ENCODE measurements around the gene USP10. TPM values are rescaled to one million over a fixed set of nuclear protein-coding genes. Genes with fewer than 3 reads are reported as not detected.

Gene USP10
- total RNA-seq, 1 experiment from 2014 or later: 50.4 TPM

- H3K9me2 ChIP-seq (replicated peaks; ENCODE audit: low read length): no peaks in the 10 kb centered on the region
- POLR2A ChIA-PET (ENCODE audit: unreplicated experiment): no interaction called here
- H3K36me3 ChIP-seq (ENCODE audit: low read depth, low read length): no peaks in the 10 kb centered on the region
- H3K27me3 ChIP-seq (ENCODE audit: low read length): no peaks in the 10 kb centered on the region
- no peak overlapping the region for H3K4me2 ChIP-seq (ENCODE audit: low read length)
- BruUV-seq (replicated peaks): no TSS peak
- no peak overlapping the region for H3K27ac ChIP-seq (ENCODE audit: low read length)
- TF ChIP-seq EZH2 (IDR thresholded peaks at IDR 0.05; ENCODE audit: low read length, unreplicated experiment): no peak
- TF ChIP-seq CTCF (conservative IDR thresholded peaks at IDR 0.05; ENCODE audit: low read depth, low read length): no peak
- TF ChIP-seq EZH2phosphoT487 (IDR thresholded peaks at IDR 0.05; ENCODE audit: borderline replicate concordance, low read length): no peak
- no peaks in the 10 kb centered on the region for H4K20me1 ChIP-seq (ENCODE audit: low read length)
- no peak for DNase-seq
- no peak overlapping the region for H2AFZ ChIP-seq (ENCODE audit: low read length)
- no peak overlapping the region for H3K4me3 ChIP-seq (ENCODE audit: low read length)
- intact Hi-C loops (cut with micrococcal nuclease): no loop called here
- H3K79me2 ChIP-seq (ENCODE audit: low read length): no peaks in the 10 kb centered on the region
- no peaks in the 10 kb centered on the region for H3K9me3 ChIP-seq (ENCODE audit: low read length)
- H3K4me1 ChIP-seq (ENCODE audit: insufficient read depth, low read length): peaks cover 22% of the 10 kb centered on the region
- H3F3A ChIP-seq (ENCODE audit: low read length, unreplicated experiment): no peaks in the 10 kb centered on the region
- H3K9ac ChIP-seq (ENCODE audit: low read length): no peak overlapping the region
- ATAC-seq: no peak
- CTCF ChIA-PET: no interaction called here
These were observed 123.7 kb downstream of the USP10 start for GRCh38 chr16:84823484-84823883.

GRCh38 chr16:84823926-84824325, 124.1 kb downstream of the USP10 start:
- intact Hi-C loops (cut with micrococcal nuclease): no loop called here
- Histone ChIP-seq H3K4me3 (ENCODE audit: low read length) (no peak overlapping the region), H3K4me1 (ENCODE audit: insufficient read depth, low read length) (peaks cover 25% of the 10 kb centered on the region), H3K9me3 (ENCODE audit: low read length) (no peaks in the 10 kb centered on the region), H3K9me2 (replicated peaks; ENCODE audit: low read length) (no peaks in the 10 kb centered on the region), H3K4me2 (ENCODE audit: low read length) (no peak overlapping the region), H3K79me2 (ENCODE audit: low read length) (no peaks in the 10 kb centered on the region), H3K36me3 (ENCODE audit: low read depth, low read length) (no peaks in the 10 kb centered on the region), H3F3A (ENCODE audit: low read length, unreplicated experiment) (no peaks in the 10 kb centered on the region), H3K27ac (ENCODE audit: low read length) (no peak overlapping the region), H4K20me1 (ENCODE audit: low read length) (no peaks in the 10 kb centered on the region), H2AFZ (ENCODE audit: low read length) (no peak overlapping the region), H3K9ac (ENCODE audit: low read length) (no peak overlapping the region), H3K27me3 (ENCODE audit: low read length) (no peaks in the 10 kb centered on the region)
- ChIA-PET POLR2A (ENCODE audit: unreplicated experiment) (no interaction called here), CTCF (no interaction called here)
- no peak for DNase-seq
- BruUV-seq (replicated peaks): no TSS peak
- ATAC-seq: no peak
- no peak for TF ChIP-seq EZH2 (IDR thresholded peaks at IDR 0.05; ENCODE audit: low read length, unreplicated experiment)
- TF ChIP-seq CTCF (conservative IDR thresholded peaks at IDR 0.05; ENCODE audit: low read depth, low read length): no peak

GRCh38 chr16:84825896-84826557, 126.2 kb downstream of the USP10 start:
- Histone ChIP-seq H3K36me3 (ENCODE audit: low read depth, low read length) (no peaks in the 10 kb centered on the region), H4K20me1 (ENCODE audit: low read length) (no peaks in the 10 kb centered on the region), H3K4me2 (ENCODE audit: low read length) (no peak overlapping the region), H3K9me2 (replicated peaks; ENCODE audit: low read length) (no peaks in the 10 kb centered on the region), H3K27me3 (ENCODE audit: low read length) (no peaks in the 10 kb centered on the region), H3K79me2 (ENCODE audit: low read length) (no peaks in the 10 kb centered on the region), H3K9ac (ENCODE audit: low read length) (no peak overlapping the region), H3K4me1 (ENCODE audit: insufficient read depth, low read length) (peaks cover 19% of the 10 kb centered on the region), H2AFZ (ENCODE audit: low read length) (no peak overlapping the region), H3K4me3 (ENCODE audit: low read length) (no peak overlapping the region), H3K27ac (ENCODE audit: low read length) (no peak overlapping the region), H3K9me3 (ENCODE audit: low read length) (no peaks in the 10 kb centered on the region), H3F3A (ENCODE audit: low read length, unreplicated experiment) (no peaks in the 10 kb centered on the region)
- TF ChIP-seq CTCF (conservative IDR thresholded peaks at IDR 0.05; ENCODE audit: low read depth, low read length) (no peak), EZH2phosphoT487 (IDR thresholded peaks at IDR 0.05; ENCODE audit: borderline replicate concordance, low read length) (no peak), EZH2 (IDR thresholded peaks at IDR 0.05; ENCODE audit: low read length, unreplicated experiment) (no peak)
- BruUV-seq (replicated peaks): no TSS peak
- ATAC-seq: no peak
- CTCF ChIA-PET: no interaction called here
- POLR2A ChIA-PET (ENCODE audit: unreplicated experiment): no interaction called here
- intact Hi-C loops (cut with micrococcal nuclease): no loop called here
- peak; percentile 28 for DNase-seq

All from PC-3 (cell line).